ENCODE results near the gene ACTMAP.

- no peak for TF ChIP-seq POLR2A (IDR thresholded peaks at IDR 0.05)
- TF ChIP-seq, protein P1, sequence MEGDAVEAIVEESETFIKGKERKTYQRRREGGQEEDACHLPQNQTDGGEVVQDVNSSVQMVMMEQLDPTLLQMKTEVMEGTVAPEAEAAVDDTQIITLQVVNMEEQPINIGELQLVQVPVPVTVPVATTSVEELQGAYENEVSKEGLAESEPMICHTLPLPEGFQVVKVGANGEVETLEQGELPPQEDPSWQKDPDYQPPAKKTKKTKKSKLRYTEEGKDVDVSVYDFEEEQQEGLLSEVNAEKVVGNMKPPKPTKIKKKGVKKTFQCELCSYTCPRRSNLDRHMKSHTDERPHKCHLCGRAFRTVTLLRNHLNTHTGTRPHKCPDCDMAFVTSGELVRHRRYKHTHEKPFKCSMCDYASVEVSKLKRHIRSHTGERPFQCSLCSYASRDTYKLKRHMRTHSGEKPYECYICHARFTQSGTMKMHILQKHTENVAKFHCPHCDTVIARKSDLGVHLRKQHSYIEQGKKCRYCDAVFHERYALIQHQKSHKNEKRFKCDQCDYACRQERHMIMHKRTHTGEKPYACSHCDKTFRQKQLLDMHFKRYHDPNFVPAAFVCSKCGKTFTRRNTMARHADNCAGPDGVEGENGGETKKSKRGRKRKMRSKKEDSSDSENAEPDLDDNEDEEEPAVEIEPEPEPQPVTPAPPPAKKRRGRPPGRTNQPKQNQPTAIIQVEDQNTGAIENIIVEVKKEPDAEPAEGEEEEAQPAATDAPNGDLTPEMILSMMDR (IDR thresholded peaks at IDR 0.05 in 4 of 5, conservative IDR thresholded peaks at IDR 0.05 in 1 of 5), result no peak
Observed at GRCh38 chr19:40778706-40779284, 28.5 kb upstream of the ACTMAP start.

Data from gastrocnemius medialis (tissue), 4 donors.